ENCODE data around the gene NUDT15.

- TF ChIP-seq HDAC2 (IDR thresholded peaks at IDR 0.05), result no peak
- TF ChIP-seq REST (IDR thresholded peaks at IDR 0.05), result no peak
- no peak for TF ChIP-seq CTCF (IDR thresholded peaks at IDR 0.05)
Measured at GRCh38 chr13:48018637-48019036, 18.9 kb upstream of the NUDT15 start.

All from A549 (cell line).